Natural killer cell treated with Interleukin-12 subunit alpha and Interleukin-12 subunit beta and Interleukin-15 and Interleukin-18, amount 100 ng/mL, for 72 hours (primary cell): ENCODE data around the gene ACSL6. TPM values are rescaled to one million over a fixed set of nuclear protein-coding genes. Genes with fewer than 3 reads are reported as not detected.

Experiments used
- ATAC-seq, 2 donors: fragments of 150-1000 bp; cut with Tn5 transposase in 1 of 2; sonication (Bioruptor Pico), chemical (Tn5 transposase) in 1 of 2; 2 replicates each; pipeline ENCODE4 v1.10.0; 2021
- DNase-seq: peaks from one replicate; pipeline ENCODE4 v3.0.0; 2022; ENCODE audit warnings: low spot score
- H3K27ac Mint-ChIP-seq, 2 donors: 1 replicate in 1 of 2; 2 replicates in 1 of 2; pipeline ENCODE4 v1.8.0; 2022; ENCODE audit warnings: mixed read lengths in 2 of 2, mild to moderate bottlenecking in 1 of 2, moderate library complexity in 1 of 2
- H3K27me3 Mint-ChIP-seq, 2 donors: 1 replicate in 1 of 2; 2 replicates in 1 of 2; pipeline ENCODE4 v1.8.0; 2022; ENCODE audit warnings: mixed read lengths in 2 of 2
- H3K36me3 Mint-ChIP-seq: one replicate; pipeline ENCODE4 v1.8.0; 2022; ENCODE audit warnings: mixed read lengths
- H3K4me1 Mint-ChIP-seq, 2 donors: 1 replicate in 1 of 2; 2 replicates in 1 of 2; pipeline ENCODE4 v1.8.0; 2022; ENCODE audit warnings: low read depth in 2 of 2, mixed read lengths in 2 of 2, mild to moderate bottlenecking in 1 of 2
- H3K4me3 Mint-ChIP-seq: one replicate; pipeline ENCODE4 v1.8.0; 2022; ENCODE audit warnings: mixed read lengths
- H3K9me3 Mint-ChIP-seq: 2 replicates; pipeline ENCODE4 v1.8.0; 2022; ENCODE audit warnings: mixed read lengths
- total RNA-seq, 2 donors: library from RNA; stranded (reverse); gene quantifications; one replicate each; pipeline ENCODE4 v1.2.3, GENCODE V29; 2022

The ACSL6 gene
- total RNA-seq, 2 donors from 2014 or later: 0.67 to 1.5 TPM

DNA sequence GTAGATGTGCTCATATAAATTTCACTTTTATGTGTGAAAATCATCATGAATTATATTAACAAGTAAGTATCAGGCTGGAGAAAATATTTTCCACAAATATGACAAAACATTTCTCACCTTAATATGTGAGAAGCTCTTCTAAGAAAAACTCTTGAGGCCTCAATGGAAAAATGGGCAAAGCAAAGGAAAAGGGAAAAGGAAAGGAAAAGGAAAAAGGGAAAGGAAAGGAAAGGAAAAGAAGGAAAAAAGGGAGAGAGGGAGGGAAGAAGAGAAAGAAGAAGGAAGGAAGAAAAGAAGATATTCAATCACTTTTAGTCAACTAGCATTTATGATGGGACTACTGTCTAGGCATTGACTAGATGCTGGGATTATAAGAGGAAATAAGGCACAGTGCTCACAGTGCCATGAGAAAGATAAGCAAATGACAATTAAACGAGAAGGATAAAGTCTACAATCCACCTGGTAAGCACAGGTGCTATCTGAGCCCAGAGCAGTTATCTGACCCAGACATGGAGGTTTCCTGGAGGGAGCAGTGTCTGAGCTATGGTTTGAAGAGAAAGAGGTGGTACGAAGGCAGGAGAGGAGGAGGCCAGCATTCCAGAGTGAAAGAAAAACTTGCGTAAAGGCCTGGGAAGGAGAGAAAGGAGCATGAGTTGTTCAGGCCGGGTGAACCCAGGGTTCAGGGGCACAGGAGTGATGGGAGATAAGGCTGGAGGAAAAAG lies 18.3 kb upstream of the ACSL6 start:
- H3K36me3 Mint-ChIP-seq: peaks cover 16% of the 10 kb centered on the region
- peaks cover 28% of the 10 kb centered on the region in 2 donors for H3K4me1 Mint-ChIP-seq
- peaks cover 2 to 29% of the 10 kb centered on the region in 2 donors for H3K27me3 Mint-ChIP-seq
- ATAC-seq (no peak), DNase-seq (no peak)
- H3K9me3 Mint-ChIP-seq: peaks cover 2% of the 10 kb centered on the region
- H3K4me3 Mint-ChIP-seq: no peak overlapping the region
- H3K27ac Mint-ChIP-seq: peak overlapping the region in 1 of 2 donors; percentile 24

- peak; percentile 72 to 73 for ATAC-seq
- Mint-ChIP-seq H3K27me3 (peaks cover 0 to 11% of the 10 kb centered on the region in 2 donors), H3K27ac (no peak overlapping the region), H3K4me1 (peaks cover 28 to 35% of the 10 kb centered on the region in 2 donors), H3K36me3 (no peaks in the 10 kb centered on the region), H3K9me3 (no peaks in the 10 kb centered on the region), H3K4me3 (no peak overlapping the region)
- peak; percentile 73 for DNase-seq
These were observed 15.6 kb upstream of the ACSL6 start for GRCh38 chr5:132027027-132027426.

- Mint-ChIP-seq H3K9me3 (no peaks in the 10 kb centered on the region), H3K4me3 (no peak overlapping the region), H3K36me3 (no peaks in the 10 kb centered on the region), H3K27ac (no peak overlapping the region), H3K4me1 (peaks cover 28 to 35% of the 10 kb centered on the region in 2 donors), H3K27me3 (peaks cover 0 to 11% of the 10 kb centered on the region in 2 donors)
- ATAC-seq (peak; percentile 92 to 96), DNase-seq (peak; percentile 84)
These were observed 15.1 kb upstream of the ACSL6 start for GRCh38 chr5:132026516-132027008.

DNA sequence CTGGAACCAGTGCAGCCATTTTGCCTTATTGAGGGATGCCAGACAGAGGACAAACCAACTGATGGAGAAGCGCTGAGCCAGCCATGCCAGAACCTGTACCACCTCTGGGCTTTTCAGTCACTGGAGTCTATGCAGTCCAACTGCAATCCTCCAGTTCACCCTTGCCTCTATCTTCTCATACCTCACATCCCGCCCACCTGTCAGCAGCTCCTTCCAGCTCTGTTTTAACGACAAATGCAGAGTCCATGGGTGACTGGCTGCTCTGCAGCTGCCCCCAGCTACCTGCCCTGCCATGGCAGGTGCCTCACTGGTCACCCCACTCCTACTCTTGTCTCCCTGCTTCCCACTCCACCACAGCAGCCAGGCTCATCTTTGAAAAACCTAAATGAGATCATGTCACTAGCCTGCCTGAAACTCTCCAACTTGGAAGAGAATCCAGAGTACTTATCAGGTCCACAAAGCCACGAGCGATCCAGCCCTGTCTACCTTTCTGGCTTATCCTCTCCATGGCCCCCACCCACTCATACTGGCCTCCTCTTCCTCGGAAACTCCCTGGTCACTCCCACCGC lies 14.0 kb upstream of the ACSL6 start:
- no peak overlapping the region for H3K27ac Mint-ChIP-seq
- ATAC-seq (no peak), DNase-seq (no peak)
- no peak overlapping the region for H3K4me3 Mint-ChIP-seq
- H3K4me1 Mint-ChIP-seq: peaks cover 33 to 43% of the 10 kb centered on the region in 2 donors
- no peaks in the 10 kb centered on the region for H3K9me3 Mint-ChIP-seq
- peaks cover 0 to 11% of the 10 kb centered on the region in 2 donors for H3K27me3 Mint-ChIP-seq
- no peaks in the 10 kb centered on the region for H3K36me3 Mint-ChIP-seq

GRCh38 chr5:132024789-132025402 lies 13.4 kb upstream of the ACSL6 start:
- no peaks in the 10 kb centered on the region for H3K36me3 Mint-ChIP-seq
- peaks cover 34 to 43% of the 10 kb centered on the region in 2 donors for H3K4me1 Mint-ChIP-seq
- no peak overlapping the region for H3K27ac Mint-ChIP-seq
- DNase-seq (no peak), ATAC-seq (no peak)
- no peak overlapping the region for H3K4me3 Mint-ChIP-seq
- H3K27me3 Mint-ChIP-seq: peaks cover 0 to 7% of the 10 kb centered on the region in 2 donors
- no peaks in the 10 kb centered on the region for H3K9me3 Mint-ChIP-seq

DNA sequence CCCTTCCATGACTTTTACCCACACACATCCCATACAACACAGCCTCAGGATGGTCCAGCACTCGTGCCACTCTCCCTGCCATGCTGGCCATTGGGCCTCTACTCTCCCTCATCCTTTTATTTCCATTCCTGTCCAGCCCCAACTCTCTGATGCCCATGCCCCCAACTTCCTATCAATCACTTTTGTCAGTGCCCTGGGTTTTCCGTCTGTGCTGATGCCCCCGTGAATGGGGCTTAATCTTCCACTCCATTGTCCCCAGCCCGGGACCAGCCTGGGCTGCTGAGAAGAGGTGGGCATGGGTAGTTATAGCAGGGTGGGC lies 12.6 kb upstream of the ACSL6 start:
- Mint-ChIP-seq H3K36me3 (no peaks in the 10 kb centered on the region), H3K27me3 (no peaks in the 10 kb centered on the region), H3K4me1 (peaks cover 32 to 40% of the 10 kb centered on the region in 2 donors), H3K9me3 (no peaks in the 10 kb centered on the region), H3K27ac (no peak overlapping the region), H3K4me3 (no peak overlapping the region)
- DNase-seq: no peak
- ATAC-seq: no peak

GRCh38 chr5:132023258-132024116 lies 12.0 kb upstream of the ACSL6 start:
- Mint-ChIP-seq H3K36me3 (no peaks in the 10 kb centered on the region), H3K27ac (peak overlapping the region in 1 of 2 donors; percentile 13), H3K9me3 (no peaks in the 10 kb centered on the region), H3K27me3 (no peaks in the 10 kb centered on the region), H3K4me1 (peaks cover 36 to 39% of the 10 kb centered on the region in 2 donors), H3K4me3 (no peak overlapping the region)
- ATAC-seq (no peak), DNase-seq (no peak)

DNA sequence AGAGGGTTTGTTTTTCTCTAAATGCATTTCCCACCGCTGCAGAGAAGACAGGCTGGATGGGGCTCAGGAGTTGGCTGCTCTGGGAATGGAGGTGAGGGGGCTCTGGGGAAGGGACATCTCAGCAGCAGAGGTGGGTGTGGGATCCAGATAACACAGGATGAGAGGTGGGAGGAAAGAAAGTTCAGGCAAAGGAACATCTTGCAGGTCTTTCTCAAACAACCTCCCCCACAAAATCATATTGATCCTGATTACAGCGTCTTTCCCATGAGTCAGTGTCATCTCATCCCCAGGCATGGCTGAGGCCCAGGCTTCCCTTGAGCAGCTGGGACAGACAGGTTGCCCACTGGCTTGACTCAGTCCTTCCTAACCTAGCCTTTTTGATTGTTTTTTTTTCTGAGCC lies 11.3 kb upstream of the ACSL6 start:
- ATAC-seq (no peak), DNase-seq (no peak)
- Mint-ChIP-seq H3K4me1 (peaks cover 33 to 37% of the 10 kb centered on the region in 2 donors), H3K27ac (peak overlapping the region in 1 of 2 donors; percentile 13), H3K36me3 (no peaks in the 10 kb centered on the region), H3K27me3 (peaks cover 3 to 4% of the 10 kb centered on the region in 2 donors), H3K9me3 (no peaks in the 10 kb centered on the region), H3K4me3 (no peak overlapping the region)

GRCh38 chr5:132021654-132022053 lies 10.2 kb upstream of the ACSL6 start:
- Mint-ChIP-seq H3K36me3 (no peaks in the 10 kb centered on the region), H3K4me1 (peaks cover 36 to 40% of the 10 kb centered on the region in 2 donors), H3K27ac (peak overlapping the region in 1 of 2 donors; percentile 84), H3K9me3 (no peaks in the 10 kb centered on the region), H3K27me3 (peaks cover 5 to 15% of the 10 kb centered on the region in 2 donors), H3K4me3 (no peak overlapping the region)
- DNase-seq: no peak
- no peak for ATAC-seq

DNA sequence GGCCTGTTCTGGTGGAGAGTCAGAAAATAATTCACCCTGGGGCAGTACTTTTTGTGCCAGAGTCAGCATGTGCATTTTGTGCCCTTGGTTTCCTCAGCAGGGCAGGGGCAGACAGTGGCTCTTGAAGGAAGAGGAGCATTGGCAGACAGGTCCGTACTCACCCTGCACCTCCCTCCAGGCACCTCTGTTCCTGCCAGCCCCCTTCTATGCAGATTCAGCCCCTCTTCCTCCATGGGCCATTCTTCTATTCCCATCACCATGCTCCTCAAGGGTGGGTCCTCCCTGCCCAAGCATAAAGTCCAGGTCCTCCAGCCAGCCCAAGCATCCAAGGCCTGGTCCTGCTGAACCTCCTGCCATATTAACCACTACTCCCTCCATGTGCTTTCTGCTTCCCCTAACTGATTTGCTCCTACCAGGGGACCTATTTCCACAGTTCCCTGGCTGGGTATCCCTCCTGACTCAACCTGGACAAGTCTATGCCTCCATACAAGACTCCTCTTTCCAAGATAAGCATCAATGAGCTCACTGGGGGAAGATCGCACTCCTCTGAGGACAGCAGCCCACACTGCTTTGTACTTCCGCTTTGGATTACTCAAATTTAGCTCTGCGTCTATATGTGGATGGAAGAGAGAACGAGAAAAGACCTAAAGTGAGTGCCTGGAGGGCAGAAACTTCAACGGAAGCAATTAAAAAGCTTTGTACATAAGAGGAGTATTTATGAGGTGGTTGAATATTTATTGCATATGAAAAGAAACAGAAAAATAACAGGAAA lies 9.3 kb upstream of the ACSL6 start:
- no peak for DNase-seq
- Mint-ChIP-seq H3K27ac (peak overlapping the region; percentile 84 to 86), H3K27me3 (peaks cover 9 to 24% of the 10 kb centered on the region in 2 donors), H3K9me3 (no peaks in the 10 kb centered on the region), H3K4me3 (peak overlapping the region; percentile 58), H3K4me1 (peaks cover 34 to 44% of the 10 kb centered on the region in 2 donors), H3K36me3 (no peaks in the 10 kb centered on the region)
- ATAC-seq: peak; percentile 55 to 63

DNA sequence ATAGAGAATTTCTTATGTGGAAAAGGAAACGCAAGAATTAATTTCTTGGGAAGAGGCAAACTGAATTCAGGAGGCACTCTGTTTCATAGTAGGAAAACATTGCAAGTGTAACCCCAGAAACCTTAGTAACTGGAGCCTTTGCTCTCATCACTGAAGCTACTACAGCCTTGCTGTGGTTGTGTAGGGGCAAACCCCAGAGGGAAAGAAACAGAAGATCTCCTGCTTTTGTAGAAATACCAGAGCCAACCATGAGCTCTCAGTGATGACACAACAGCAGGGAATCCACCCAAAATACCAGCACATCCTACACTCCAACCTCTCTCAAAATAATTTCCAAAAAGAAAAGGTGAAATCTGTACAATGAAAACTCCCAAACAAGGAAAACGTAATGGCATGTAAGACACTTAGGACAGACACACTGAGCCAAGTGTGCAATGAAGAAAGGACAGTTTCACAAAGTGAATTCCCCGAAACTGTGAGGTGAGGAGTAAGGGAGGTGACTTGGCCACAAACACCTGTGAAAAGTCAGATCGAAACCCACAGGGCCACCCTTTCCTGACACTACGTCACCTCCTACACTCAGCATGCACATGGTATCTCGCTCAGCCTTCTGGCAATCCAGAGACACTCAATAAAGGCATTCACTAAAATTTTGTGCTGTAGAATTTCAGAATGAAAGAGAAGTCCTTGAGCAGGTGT lies 8.5 kb upstream of the ACSL6 start:
- no peaks in the 10 kb centered on the region for H3K9me3 Mint-ChIP-seq
- ATAC-seq (peak; percentile 95 to 96), DNase-seq (peak; percentile 84)
- H3K4me1 Mint-ChIP-seq: peaks cover 34 to 44% of the 10 kb centered on the region in 2 donors
- no peaks in the 10 kb centered on the region for H3K36me3 Mint-ChIP-seq
- H3K27me3 Mint-ChIP-seq: peaks cover 9 to 24% of the 10 kb centered on the region in 2 donors
- H3K27ac Mint-ChIP-seq: peak overlapping the region; percentile 84 to 86
- H3K4me3 Mint-ChIP-seq: peak overlapping the region; percentile 58

- Mint-ChIP-seq H3K4me3 (no peak overlapping the region), H3K27me3 (peaks cover 9 to 24% of the 10 kb centered on the region in 2 donors), H3K36me3 (no peaks in the 10 kb centered on the region), H3K27ac (peak overlapping the region; percentile 84 to 86), H3K9me3 (no peaks in the 10 kb centered on the region), H3K4me1 (peaks cover 34 to 44% of the 10 kb centered on the region in 2 donors)
- DNase-seq (no peak), ATAC-seq (no peak)
These were observed 7.9 kb upstream of the ACSL6 start for GRCh38 chr5:132019337-132019736.
